GM18519 (cell line): ENCODE measurements around the gene WWP2.

ENCODE experiments used
- ATAC-seq: cut with Tn5 transposase; IDR thresholded peaks from one replicate; pipeline ENCODE4 v1.9.1; 2021; ENCODE audit warnings: mild to moderate bottlenecking, moderate library complexity; ENCODE audit not compliant: unreplicated experiment, low FRiP score

WWP2 gene

GRCh38 chr16:69829338-69829737, 67.2 kb downstream of the WWP2 start:
- ATAC-seq = no peak

- no peak for ATAC-seq
These were observed 68.0 kb downstream of the WWP2 start for GRCh38 chr16:69830146-69830533.

GRCh38 chr16:69830534-69831211, 68.5 kb downstream of the WWP2 start:
- ATAC-seq = no peak

- no peak for ATAC-seq
These were observed 69.3 kb downstream of the WWP2 start for GRCh38 chr16:69831212-69832123.

- no peak for ATAC-seq
These were observed 71.5 kb downstream of the WWP2 start for GRCh38 chr16:69833357-69834282.

GRCh38 chr16:69834807-69835466, 72.8 kb downstream of the WWP2 start:
- ATAC-seq = no peak

- no peak for ATAC-seq
These were observed 74.1 kb downstream of the WWP2 start for GRCh38 chr16:69836257-69836656.

GRCh38 chr16:69837380-69837779, 75.2 kb downstream of the WWP2 start:
- no peak for ATAC-seq

GRCh38 chr16:69838489-69838888, 76.4 kb downstream of the WWP2 start:
- no peak for ATAC-seq

GRCh38 chr16:69839240-69839688, 77.1 kb downstream of the WWP2 start:
- ATAC-seq = no peak

GRCh38 chr16:69839798-69840409, 77.8 kb downstream of the WWP2 start:
- no peak for ATAC-seq

GRCh38 chr16:69840975-69841374, 78.8 kb downstream of the WWP2 start:
- no peak for ATAC-seq

GRCh38 chr16:69844441-69844840, 82.3 kb downstream of the WWP2 start:
- no peak for ATAC-seq

- no peak for ATAC-seq
These were observed 83.0 kb downstream of the WWP2 start for GRCh38 chr16:69845181-69845580.

GRCh38 chr16:69847643-69848042, 85.5 kb downstream of the WWP2 start:
- ATAC-seq = no peak

GRCh38 chr16:69848637-69849545, 86.8 kb downstream of the WWP2 start:
- ATAC-seq = no peak

- no peak for ATAC-seq
These were observed 89.5 kb downstream of the WWP2 start for GRCh38 chr16:69851491-69852240.

- ATAC-seq = no peak
These were observed 90.7 kb downstream of the WWP2 start for GRCh38 chr16:69852815-69853214.
